Measurements from ENCODE around the gene AFAP1L2. TPM values are rescaled to one million over a fixed set of nuclear protein-coding genes. Genes with fewer than 3 reads are reported as not detected.

AFAP1L2 gene
- total RNA-seq, 2 experiments from 2014 or later: 2.3 to 8.6 TPM

DNA sequence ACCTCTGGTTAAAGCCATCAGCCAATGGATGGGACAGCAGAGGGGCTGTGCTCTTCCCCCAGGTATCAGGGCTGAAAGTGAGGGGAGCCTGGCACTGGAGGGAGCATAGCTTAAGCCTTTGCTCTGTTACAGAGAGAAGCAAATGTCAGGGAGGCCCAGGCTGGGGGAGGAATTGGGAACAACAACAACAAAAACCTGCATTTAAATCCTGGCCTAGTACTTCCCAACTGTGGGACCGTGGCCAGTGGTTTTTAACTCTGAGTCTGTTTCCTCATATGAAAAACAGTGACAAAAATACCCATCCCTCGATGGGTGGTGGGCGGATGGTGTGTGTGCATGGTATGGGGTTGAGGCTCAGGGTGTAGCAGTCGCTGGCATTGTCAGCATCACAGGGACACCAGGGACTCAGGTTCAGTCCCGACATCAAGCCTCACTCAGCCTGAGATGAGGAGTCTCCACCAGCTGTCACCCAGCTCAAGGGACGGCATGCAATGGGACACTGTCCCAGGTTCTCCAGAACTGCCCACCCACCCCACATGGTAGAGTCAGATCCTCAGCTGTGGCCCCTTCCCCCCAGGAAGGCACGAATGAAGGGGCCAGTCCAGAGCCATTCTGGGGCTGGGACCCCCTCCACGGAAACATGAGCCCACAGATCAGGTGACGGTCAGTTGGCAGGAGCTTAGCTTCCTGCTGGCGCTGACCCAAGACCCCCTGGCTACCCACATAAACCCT is 74.5 kb downstream of the AFAP1L2 start:
- POLR2A ChIA-PET: no interaction called here
- Histone ChIP-seq H3K4me2 (ENCODE audit: low read length) (no peak overlapping the region), H3K9me2 (ENCODE audit: insufficient read depth, low read length) (no peaks in the 10 kb centered on the region), H3K9me3 (ENCODE audit: low read length) (no peaks in the 10 kb centered on the region), H3K79me2 (ENCODE audit: insufficient read depth, low read depth, low read length) (no peaks in the 10 kb centered on the region), H3K27ac (ENCODE audit: low read depth, low read length, poor library complexity, severe bottlenecking) (no peak overlapping the region), H4K20me1 (ENCODE audit: insufficient read depth, low read length) (no peaks in the 10 kb centered on the region), H2AFZ (ENCODE audit: low read length) (no peak overlapping the region), H3K4me3 (ENCODE audit: low read depth, low read length, poor library complexity, severe bottlenecking) (no peak overlapping the region), H3K36me3 (ENCODE audit: insufficient read depth, low read length) (no peaks in the 10 kb centered on the region), H3K4me1 (ENCODE audit: insufficient read depth, low read length, poor library complexity, severe bottlenecking) (no peaks in the 10 kb centered on the region)
- intact Hi-C loops (cut with micrococcal nuclease; ENCODE audit: unreplicated experiment): no loop called here
- CTCF ChIA-PET (ENCODE audit: unreplicated experiment): no interaction called here
- no peak for DNase-seq (ENCODE audit: low spot score)
- TF ChIP-seq CTCF (conservative IDR thresholded peaks at IDR 0.05; ENCODE audit: low read length): no peak
- TF ChIP-seq EZH2phosphoT487 (IDR thresholded peaks at IDR 0.05; ENCODE audit: borderline replicate concordance, low read depth, low read length): no peak
- no TSS peak for BruUV-seq (replicated peaks)

DNA sequence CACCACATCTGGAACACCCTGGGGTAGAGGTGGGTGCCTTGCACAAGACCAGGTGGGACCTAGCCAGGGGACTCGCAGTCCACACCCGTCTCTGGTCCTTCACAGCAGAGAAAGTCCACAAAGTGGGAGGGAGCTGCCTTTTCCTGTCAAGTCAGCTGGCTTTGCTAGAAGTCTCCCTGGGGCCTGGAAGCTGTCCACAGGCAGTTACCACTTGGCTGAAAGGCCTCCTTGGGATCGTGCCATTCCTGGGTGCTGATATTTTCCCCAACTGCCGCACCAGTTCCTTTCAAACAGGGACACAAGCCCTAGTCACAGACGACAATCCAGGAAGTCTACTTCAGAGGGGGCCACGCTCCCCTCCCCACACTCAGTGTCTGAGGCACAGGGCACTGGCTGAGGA is 75.4 kb downstream of the AFAP1L2 start:
- intact Hi-C loops (cut with micrococcal nuclease; ENCODE audit: unreplicated experiment): no loop called here
- Histone ChIP-seq H4K20me1 (ENCODE audit: insufficient read depth, low read length) (no peaks in the 10 kb centered on the region), H3K4me1 (ENCODE audit: insufficient read depth, low read length, poor library complexity, severe bottlenecking) (no peaks in the 10 kb centered on the region), H3K36me3 (ENCODE audit: insufficient read depth, low read length) (no peaks in the 10 kb centered on the region), H3K9me3 (ENCODE audit: low read length) (no peaks in the 10 kb centered on the region), H3K4me2 (ENCODE audit: low read length) (no peak overlapping the region), H3K27ac (ENCODE audit: low read depth, low read length, poor library complexity, severe bottlenecking) (no peak overlapping the region), H2AFZ (ENCODE audit: low read length) (no peak overlapping the region), H3K79me2 (ENCODE audit: insufficient read depth, low read depth, low read length) (no peaks in the 10 kb centered on the region), H3K9me2 (ENCODE audit: insufficient read depth, low read length) (no peaks in the 10 kb centered on the region), H3K4me3 (ENCODE audit: low read depth, low read length, poor library complexity, severe bottlenecking) (no peak overlapping the region)
- DNase-seq (ENCODE audit: low spot score): no peak
- no TSS peak for BruUV-seq (replicated peaks)
- ChIA-PET CTCF (ENCODE audit: unreplicated experiment) (no interaction called here), POLR2A (no interaction called here)
- TF ChIP-seq EZH2phosphoT487 (IDR thresholded peaks at IDR 0.05; ENCODE audit: borderline replicate concordance, low read depth, low read length) (no peak), CTCF (conservative IDR thresholded peaks at IDR 0.05; ENCODE audit: low read length) (no peak)

DNA sequence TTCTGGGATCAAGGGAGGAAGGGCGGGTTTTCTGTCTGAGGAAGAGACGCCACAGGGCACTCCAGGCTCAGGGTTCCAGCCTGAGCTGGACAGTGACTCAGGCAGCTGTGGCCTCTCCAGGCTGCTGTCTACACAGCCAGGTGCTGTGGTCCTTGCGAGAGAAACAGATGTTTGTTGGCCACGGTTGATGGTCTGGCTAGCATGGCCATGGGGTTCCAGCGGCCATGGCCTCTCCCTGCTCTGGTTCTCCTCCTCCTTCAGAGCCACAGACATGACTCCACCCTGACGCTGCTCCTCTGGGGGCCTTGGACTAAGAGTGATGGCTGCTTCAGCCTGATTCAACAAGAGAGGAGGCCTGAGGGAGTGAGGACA is 75.9 kb downstream of the AFAP1L2 start:
- BruUV-seq (replicated peaks): no TSS peak
- no peaks in the 10 kb centered on the region for H3K79me2 ChIP-seq (ENCODE audit: insufficient read depth, low read depth, low read length)
- H3K4me3 ChIP-seq (ENCODE audit: low read depth, low read length, poor library complexity, severe bottlenecking): no peak overlapping the region
- H2AFZ ChIP-seq (ENCODE audit: low read length): no peak overlapping the region
- no peaks in the 10 kb centered on the region for H3K9me2 ChIP-seq (ENCODE audit: insufficient read depth, low read length)
- H4K20me1 ChIP-seq (ENCODE audit: insufficient read depth, low read length): no peaks in the 10 kb centered on the region
- no peak for TF ChIP-seq EZH2phosphoT487 (IDR thresholded peaks at IDR 0.05; ENCODE audit: borderline replicate concordance, low read depth, low read length)
- no peak for TF ChIP-seq CTCF (conservative IDR thresholded peaks at IDR 0.05; ENCODE audit: low read length)
- no peak overlapping the region for H3K27ac ChIP-seq (ENCODE audit: low read depth, low read length, poor library complexity, severe bottlenecking)
- H3K4me1 ChIP-seq (ENCODE audit: insufficient read depth, low read length, poor library complexity, severe bottlenecking): no peaks in the 10 kb centered on the region
- DNase-seq (ENCODE audit: low spot score): no peak
- H3K4me2 ChIP-seq (ENCODE audit: low read length): no peak overlapping the region
- ChIA-PET POLR2A (no interaction called here), CTCF (ENCODE audit: unreplicated experiment) (no interaction called here)
- no peaks in the 10 kb centered on the region for H3K36me3 ChIP-seq (ENCODE audit: insufficient read depth, low read length)
- intact Hi-C loops (cut with micrococcal nuclease; ENCODE audit: unreplicated experiment): no loop called here
- H3K9me3 ChIP-seq (ENCODE audit: low read length): no peaks in the 10 kb centered on the region
